ENCODE measurements around the gene DIPK1A.

Gene DIPK1A

DNA sequence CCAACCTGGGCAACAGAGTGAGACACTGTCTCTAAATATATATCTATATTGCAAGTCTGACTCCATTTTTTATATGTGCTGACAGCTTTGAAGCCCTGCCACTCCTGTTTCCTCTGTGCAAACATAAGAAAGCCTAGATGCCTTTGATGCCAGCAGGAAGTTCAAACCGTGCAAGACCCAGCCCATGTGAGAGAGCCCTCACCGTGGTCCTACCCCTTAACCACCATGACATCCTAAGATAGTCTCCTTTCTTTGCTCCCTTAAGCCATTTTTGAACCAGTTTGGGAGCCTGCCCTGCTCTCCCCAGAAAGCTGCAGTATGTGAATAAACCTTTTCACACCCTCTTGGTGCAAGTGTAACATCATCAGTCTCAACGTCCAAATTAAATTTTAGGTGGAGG is 3.7 kb upstream of the DIPK1A start:
- TF ChIP-seq, protein P1, sequence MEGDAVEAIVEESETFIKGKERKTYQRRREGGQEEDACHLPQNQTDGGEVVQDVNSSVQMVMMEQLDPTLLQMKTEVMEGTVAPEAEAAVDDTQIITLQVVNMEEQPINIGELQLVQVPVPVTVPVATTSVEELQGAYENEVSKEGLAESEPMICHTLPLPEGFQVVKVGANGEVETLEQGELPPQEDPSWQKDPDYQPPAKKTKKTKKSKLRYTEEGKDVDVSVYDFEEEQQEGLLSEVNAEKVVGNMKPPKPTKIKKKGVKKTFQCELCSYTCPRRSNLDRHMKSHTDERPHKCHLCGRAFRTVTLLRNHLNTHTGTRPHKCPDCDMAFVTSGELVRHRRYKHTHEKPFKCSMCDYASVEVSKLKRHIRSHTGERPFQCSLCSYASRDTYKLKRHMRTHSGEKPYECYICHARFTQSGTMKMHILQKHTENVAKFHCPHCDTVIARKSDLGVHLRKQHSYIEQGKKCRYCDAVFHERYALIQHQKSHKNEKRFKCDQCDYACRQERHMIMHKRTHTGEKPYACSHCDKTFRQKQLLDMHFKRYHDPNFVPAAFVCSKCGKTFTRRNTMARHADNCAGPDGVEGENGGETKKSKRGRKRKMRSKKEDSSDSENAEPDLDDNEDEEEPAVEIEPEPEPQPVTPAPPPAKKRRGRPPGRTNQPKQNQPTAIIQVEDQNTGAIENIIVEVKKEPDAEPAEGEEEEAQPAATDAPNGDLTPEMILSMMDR (conservative IDR thresholded peaks at IDR 0.05; ENCODE audit: low read depth), result no peak
- H3K27ac ChIP-seq, result no peak overlapping the region
- ChIA-PET CTCF (interaction anchor here (0.5 kb wide), 1 partner anchor 90 kb away, joined by 3 read pairs; no protein-coding TSS in a partner anchor), POLR2A (ENCODE audit: low non-redundant PET) (no interaction called here)
- no peak for DNase-seq (ENCODE audit: low spot score)

DNA sequence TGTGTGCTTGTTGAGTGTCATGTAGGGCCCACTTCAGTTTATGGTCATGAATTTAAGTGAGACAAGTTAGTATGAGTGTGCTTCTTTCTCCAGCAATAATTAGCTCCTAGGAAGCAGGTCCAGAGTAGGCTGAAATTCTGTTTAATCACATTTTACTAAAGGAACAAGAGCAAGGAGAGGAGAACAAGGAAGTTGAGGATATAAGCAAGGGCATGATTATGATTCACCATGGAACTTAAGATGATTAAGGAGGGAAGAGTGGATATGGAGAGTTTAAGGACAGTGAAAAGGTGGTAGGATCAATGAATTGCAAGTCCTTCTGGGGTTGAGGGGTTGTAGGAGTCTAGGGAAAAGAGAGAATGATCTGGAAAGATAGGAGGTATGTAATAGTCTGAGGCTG is 3.1 kb upstream of the DIPK1A start:
- ChIA-PET CTCF (interaction anchor here (0.6 kb wide), 2 partner anchors 19 to 107 kb away, joined by 4 to 10 read pairs; no protein-coding TSS in a partner anchor), POLR2A (ENCODE audit: low non-redundant PET) (no interaction called here)
- H3K27ac ChIP-seq, result no peak overlapping the region
- DNase-seq (ENCODE audit: low spot score), result no peak
- TF ChIP-seq, protein P1 (conservative IDR thresholded peaks at IDR 0.05; ENCODE audit: low read depth), result no peak

DNA sequence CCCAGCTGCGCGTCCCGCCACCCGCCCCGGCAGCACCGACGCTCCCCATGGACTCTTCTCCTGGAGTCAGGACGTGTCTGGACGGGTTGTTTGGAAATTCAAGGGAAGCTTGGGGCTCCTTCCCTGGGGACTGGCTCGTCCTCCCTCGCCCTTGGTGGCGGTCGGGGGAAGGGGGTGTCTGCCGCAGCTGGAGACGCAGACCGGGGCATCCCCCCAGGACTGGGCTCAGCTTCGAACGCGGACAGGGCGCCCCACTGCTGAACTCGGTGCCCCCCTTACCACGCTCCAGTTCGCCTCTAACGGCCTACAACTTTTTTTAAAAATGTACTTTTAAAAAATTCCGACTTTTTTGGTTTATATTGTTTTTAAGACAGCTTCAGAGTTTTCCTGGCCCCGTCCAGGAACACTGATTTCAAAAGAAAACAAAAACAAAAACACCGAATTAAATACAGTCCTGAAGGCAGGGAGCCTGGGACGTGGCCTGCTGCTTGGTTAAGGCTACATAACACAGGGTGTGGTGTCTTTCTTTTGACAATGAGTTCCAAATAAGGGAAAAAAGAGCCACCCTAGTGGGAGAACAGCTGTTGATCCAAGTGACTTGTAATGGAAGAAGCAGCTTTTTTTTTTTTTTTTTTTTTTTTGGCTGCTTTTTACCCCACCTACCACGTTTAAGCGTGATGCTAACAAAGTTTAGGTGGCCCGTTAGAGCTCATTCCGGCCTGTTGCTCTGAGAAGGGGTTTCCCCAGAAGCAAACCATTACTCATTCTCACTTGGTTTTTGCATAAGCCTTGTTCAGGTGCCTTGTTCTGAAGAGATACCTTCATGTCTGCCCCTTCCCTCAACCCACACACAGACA is 862 bp upstream of the DIPK1A start:
- POLR2A ChIA-PET (ENCODE audit: low non-redundant PET), result interaction anchor here (0.8 kb wide), 1 partner anchor 130 kb away, joined by 4 read pairs; the partner anchor contains the start of gene RPL5
- CTCF ChIA-PET, result interaction anchor here (0.6 to 4.5 kb wide), 7 partner anchors 28 to 1615 kb away, joined by 3 to 20 read pairs (median 4); no protein-coding TSS in a partner anchor
- peak overlapping the region; percentile 94 for H3K27ac ChIP-seq
- peak; percentile 55 for DNase-seq (ENCODE audit: low spot score)
- TF ChIP-seq, protein P1 (conservative IDR thresholded peaks at IDR 0.05; ENCODE audit: low read depth), result no peak

DNA sequence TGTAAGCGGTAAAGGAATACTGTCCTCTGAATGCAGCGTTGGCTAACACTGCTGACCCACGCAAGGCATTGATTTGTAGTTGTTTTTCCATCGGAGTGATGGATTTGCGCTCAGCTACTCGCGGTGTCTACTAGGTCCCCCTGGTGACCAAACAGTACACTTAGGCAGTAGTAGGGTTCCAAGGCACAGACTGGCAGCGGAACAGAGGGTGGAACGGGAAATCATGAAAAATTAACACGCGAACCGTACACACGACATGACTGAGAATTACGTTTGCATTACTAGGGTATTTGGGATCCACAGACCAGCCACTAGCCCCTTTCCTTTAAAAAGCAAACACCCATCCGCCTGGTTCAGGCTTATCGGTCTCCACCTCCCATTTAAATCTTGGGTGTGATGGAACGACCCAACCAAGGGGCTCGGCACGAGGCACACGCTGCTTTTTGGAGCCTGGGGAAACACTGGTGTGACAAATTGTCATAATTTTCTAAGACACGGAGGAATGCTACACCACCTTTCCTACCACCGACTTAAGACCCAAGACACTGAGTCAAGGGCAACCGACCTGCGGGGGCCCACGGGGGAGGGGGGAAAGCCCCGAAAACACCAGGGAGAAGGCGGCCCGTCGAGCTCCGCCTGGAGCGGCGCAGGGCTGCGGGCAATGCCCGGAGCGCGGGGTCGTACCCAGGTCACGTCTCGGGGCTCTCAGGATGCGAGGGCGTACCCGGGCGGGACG is 699 bp downstream of the DIPK1A start:
- TF ChIP-seq, protein P1 (conservative IDR thresholded peaks at IDR 0.05; ENCODE audit: low read depth), result peak; percentile 76
- ChIA-PET CTCF (interaction anchor here (0.6 to 4.5 kb wide), 16 partner anchors 10 to 880 kb away, joined by 3 to 25 read pairs (median 4); partner anchors contain the start of gene BTBD8), POLR2A (ENCODE audit: low non-redundant PET) (no interaction called here)
- peak overlapping the region; percentile 94 for H3K27ac ChIP-seq
- DNase-seq (ENCODE audit: low spot score), result peak; percentile 77

DNA sequence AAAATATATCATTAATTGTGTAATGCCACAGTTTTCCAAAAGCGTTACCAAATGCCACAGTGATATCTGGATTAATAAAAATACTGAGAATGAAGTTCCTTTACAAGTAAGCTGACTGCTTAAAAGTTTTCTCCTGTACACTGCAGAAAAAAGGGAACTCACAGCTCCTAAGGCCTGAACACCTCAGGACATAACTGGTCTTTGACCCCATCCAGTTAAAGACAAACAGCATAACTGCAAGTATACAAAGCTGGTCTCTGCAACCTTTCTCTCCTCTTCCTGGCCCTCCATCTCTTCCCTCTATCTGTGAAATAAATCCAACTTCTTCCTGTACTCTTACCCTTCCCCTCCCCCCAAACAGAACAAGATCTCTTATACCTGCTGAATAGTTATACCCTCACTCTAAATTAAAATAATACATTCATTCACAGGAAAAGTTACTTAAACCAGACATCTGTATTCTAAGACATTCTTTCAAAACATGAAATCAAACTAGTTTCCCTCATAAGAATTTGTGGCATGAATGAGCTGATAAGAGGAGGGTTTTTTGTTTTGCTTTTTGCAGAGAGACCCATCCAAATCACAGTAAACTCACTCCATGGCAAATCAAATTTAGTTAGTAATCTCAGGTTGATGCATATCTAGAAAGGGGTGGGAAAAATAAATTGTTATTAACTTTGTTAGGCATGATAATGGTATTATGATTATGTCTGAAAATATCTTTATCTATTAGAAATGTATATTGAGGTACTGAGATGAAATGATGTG is 2.9 kb downstream of the DIPK1A start:
- DNase-seq (ENCODE audit: low spot score), result no peak
- no peak overlapping the region for H3K27ac ChIP-seq
- POLR2A ChIA-PET (ENCODE audit: low non-redundant PET), result no interaction called here
- CTCF ChIA-PET, result interaction anchor here (0.5 to 0.9 kb wide), 2 partner anchors 99 to 386 kb away, joined by 3 read pairs; no protein-coding TSS in a partner anchor
- TF ChIP-seq, protein P1 (conservative IDR thresholded peaks at IDR 0.05; ENCODE audit: low read depth), result no peak
